Right renal cortex interstitium (tissue), 3 donors: ENCODE measurements around the gene SDHAF1. TPM values are rescaled to one million over a fixed set of nuclear protein-coding genes. Genes with fewer than 3 reads are reported as not detected.

Experiments used
- polyA plus RNA-seq, 3 donors: library from polyadenylated mRNA; unstranded; fragments of 120-200 nt; gene quantifications; one replicate each; pipeline ENCODE4 v1.2.1, GENCODE V29; 2013; ENCODE audit not compliant: insufficient read length in 3 of 3

SDHAF1 gene
- polyA plus RNA-seq, 3 donors, result 11.2 to 12.0 (median 11.7) TPM

Other genes with a start within 250 kb of the SDHAF1 start
- 10 to 100 TPM; 15.2 to 20.9 (median 17.2) TPM for gene U2AF1L4, start 249.8 kb upstream of the SDHAF1 start, polyA plus RNA-seq
- gene PSENEN, start 249.5 kb upstream of the SDHAF1 start, polyA plus RNA-seq, result 10 to 100 TPM; 55.6 to 62.0 (median 59.6) TPM
- gene LIN37, start 246.6 kb upstream of the SDHAF1 start, polyA plus RNA-seq, result 10 to 100 TPM; 11.3 to 11.7 (median 11.6) TPM
- 10 to 100 TPM; 17.5 to 21.5 (median 18.7) TPM for gene HSPB6, start 238.2 kb upstream of the SDHAF1 start, polyA plus RNA-seq
- 10 to 100 TPM; 12.9 to 14.7 (median 14.5) TPM for gene PROSER3, start 237.0 kb upstream of the SDHAF1 start, polyA plus RNA-seq
- 10 to 100 TPM; 11.0 to 16.1 (median 12.5) TPM for gene ARHGAP33, start 219.6 kb upstream of the SDHAF1 start, polyA plus RNA-seq
- 10 to 100 TPM; 21.0 to 30.4 (median 24.1) TPM for gene PRODH2, start 182.3 kb upstream of the SDHAF1 start, polyA plus RNA-seq
- gene NPHS1, start 142.7 kb upstream of the SDHAF1 start, polyA plus RNA-seq, result 100 to 1,000 TPM; 111 to 126 (median 124) TPM
- gene KIRREL2, start 138.3 kb upstream of the SDHAF1 start, polyA plus RNA-seq, result 10 to 100 TPM in 1 of 3 donors, 1 to 10 TPM in 2; 8.8 to 10.4 (median 9.3) TPM
- gene APLP1, start 126.6 kb upstream of the SDHAF1 start, polyA plus RNA-seq, result 10 to 100 TPM; 17.7 to 25.0 (median 23.4) TPM
- gene NFKBID, start 94.6 kb upstream of the SDHAF1 start, polyA plus RNA-seq, result 1 to 10 TPM; 2.0 to 2.6 (median 2.2) TPM
- 1 to 10 TPM; 2.7 to 3.2 (median 2.8) TPM for gene HCST, start 92.7 kb upstream of the SDHAF1 start, polyA plus RNA-seq
- gene TYROBP, start 86.9 kb upstream of the SDHAF1 start, polyA plus RNA-seq, result 10 to 100 TPM in 2 of 3 donors, 1 to 10 TPM in 1; 6.3 to 10.5 (median 10.3) TPM
- 1 to 10 TPM; 7.1 to 8.3 (median 7.4) TPM for gene LRFN3, start 58.8 kb upstream of the SDHAF1 start, polyA plus RNA-seq
- 10 to 100 TPM in 1 of 3 donors, 1 to 10 TPM in 2; 9.8 to 10.1 (median 9.9) TPM for gene SYNE4, start 13.6 kb downstream of the SDHAF1 start, polyA plus RNA-seq
- gene ALKBH6, start 19.0 kb downstream of the SDHAF1 start, polyA plus RNA-seq, result 10 to 100 TPM; 13.7 to 15.9 (median 15.5) TPM
- 10 to 100 TPM; 47.2 to 49.8 (median 48.5) TPM for gene CLIP3, start 37.7 kb downstream of the SDHAF1 start, polyA plus RNA-seq
- gene THAP8, start 59.1 kb downstream of the SDHAF1 start, polyA plus RNA-seq, result 10 to 100 TPM in 1 of 3 donors, 1 to 10 TPM in 2; 8.7 to 10.8 (median 9.3) TPM
- gene WDR62, start 59.7 kb downstream of the SDHAF1 start, polyA plus RNA-seq, result 1 to 10 TPM; 4.0 to 4.7 (median 4.1) TPM
- gene OVOL3, start 116.0 kb downstream of the SDHAF1 start, polyA plus RNA-seq, result not detected
- 10 to 100 TPM; 39.8 to 51.8 (median 50.1) TPM for gene POLR2I, start 119.7 kb downstream of the SDHAF1 start, polyA plus RNA-seq
- 100 to 1,000 TPM; 110 to 122 (median 112) TPM for gene TBCB, start 120.3 kb downstream of the SDHAF1 start, polyA plus RNA-seq
- gene CAPNS1, start 144.9 kb downstream of the SDHAF1 start, polyA plus RNA-seq, result 100 to 1,000 TPM; 529 to 603 (median 569) TPM
- 10 to 100 TPM; 24.3 to 28.2 (median 26.4) TPM for gene COX7A1, start 157.3 kb downstream of the SDHAF1 start, polyA plus RNA-seq
- gene ZNF565, start 219.5 kb downstream of the SDHAF1 start, polyA plus RNA-seq, result 1 to 10 TPM; 6.3 to 7.0 (median 6.7) TPM
- 100 to 1,000 TPM; 145 to 170 (median 162) TPM for gene ZNF146, start 219.9 kb downstream of the SDHAF1 start, polyA plus RNA-seq